Activated B cell treated with CpG ODN at 0.5 μM for 24 hours (primary cell): ENCODE data around the gene ARIH1. TPM values are rescaled to one million over a fixed set of nuclear protein-coding genes. Genes with fewer than 3 reads are reported as not detected.

Source experiments
- ATAC-seq: fragments of 200-7000 bp; cut with Tn5 transposase; one replicate; pipeline ENCODE4 v1.10.0; 2021; ENCODE audit warnings: low read depth, mild to moderate bottlenecking, moderate library complexity
- CTCF ChIA-PET: fragments of 350-600 bp; sonication (Branson Sonifier 250); formaldehyde crosslinking; loops from one replicate; lab custom pipeline; 2021; ENCODE audit warnings: antibody characterized with exemption; lab: Charles Lee
- POLR2A ChIA-PET: fragments of 350-600 bp; sonication (Branson Sonifier 250); formaldehyde crosslinking; loops from one replicate; lab custom pipeline; 2021; ENCODE audit warnings: antibody characterized with exemption; lab: Charles Lee
- DNase-seq: peaks from one replicate; pipeline ENCODE4 v3.0.0; 2022
- H3K27ac Mint-ChIP-seq: one replicate; pipeline ENCODE4 v1.8.0; 2020; ENCODE audit warnings: mixed read lengths
- H3K27me3 Mint-ChIP-seq: one replicate; pipeline ENCODE4 v1.8.0; 2021; ENCODE audit warnings: mixed read lengths
- H3K36me3 Mint-ChIP-seq: one replicate; pipeline ENCODE4 v1.8.0; 2021; ENCODE audit warnings: low read depth, mixed read lengths
- H3K4me1 Mint-ChIP-seq: one replicate; pipeline ENCODE4 v1.8.0; 2021; ENCODE audit warnings: mixed read lengths
- H3K4me3 Mint-ChIP-seq: one replicate; pipeline ENCODE4 v1.8.0; 2020; ENCODE audit warnings: mild to moderate bottlenecking, mixed read lengths
- H3K9me3 Mint-ChIP-seq: one replicate; pipeline ENCODE4 v1.8.0; 2020; ENCODE audit warnings: mixed read lengths
- intact Hi-C: fragments of 100-400 bp; cut with micrococcal nuclease; formaldehyde crosslinking; loops from one replicate; pipeline ENCODE4 v1.15.1; 2024
- total RNA-seq: library from RNA; stranded (reverse); gene quantifications from 2 replicates; pipeline ENCODE4 v1.2.3, GENCODE V29; 2022
- TF ChIP-seq, protein P1 (sequence below): fragments of 200-600 bp; IDR thresholded peaks from one replicate; pipeline ENCODE4 v1.8.0; 2022; ENCODE audit warnings: antibody characterized with exemption, mild to moderate bottlenecking

Gene ARIH1
- total RNA-seq, 1 donor from 2014 or later, result 159 TPM

DNA sequence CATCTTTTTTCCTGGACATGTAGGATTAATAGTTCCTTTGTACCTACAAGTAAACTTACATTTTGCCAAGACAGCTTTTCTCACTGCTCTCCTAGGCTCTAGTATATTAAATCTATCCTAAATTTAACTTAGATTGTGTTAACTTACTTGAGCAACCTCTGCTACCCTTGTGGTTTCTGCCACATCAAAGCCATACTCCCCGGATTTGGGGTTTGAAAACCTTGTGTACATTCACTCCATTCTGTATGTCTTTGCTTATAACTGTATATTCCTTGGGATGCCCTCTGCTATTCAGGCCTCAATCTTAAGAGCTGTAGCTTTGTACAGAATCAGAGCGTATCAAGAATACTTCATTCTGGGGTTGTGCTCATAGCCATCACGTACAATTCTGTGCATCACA lies 60.4 kb downstream of the ARIH1 start:
- ChIA-PET POLR2A (no interaction called here), CTCF (interaction anchor here (1.2 to 2.2 kb wide), 2 partner anchors 70 to 222 kb away, joined by 3 to 20 read pairs; no protein-coding TSS in a partner anchor)
- Mint-ChIP-seq H3K36me3 (peaks cover 13% of the 10 kb centered on the region), H3K27me3 (no peaks in the 10 kb centered on the region), H3K27ac (no peak overlapping the region), H3K9me3 (peaks cover 4% of the 10 kb centered on the region), H3K4me1 (peaks cover 10% of the 10 kb centered on the region), H3K4me3 (no peak overlapping the region)
- TF ChIP-seq, protein P1, sequence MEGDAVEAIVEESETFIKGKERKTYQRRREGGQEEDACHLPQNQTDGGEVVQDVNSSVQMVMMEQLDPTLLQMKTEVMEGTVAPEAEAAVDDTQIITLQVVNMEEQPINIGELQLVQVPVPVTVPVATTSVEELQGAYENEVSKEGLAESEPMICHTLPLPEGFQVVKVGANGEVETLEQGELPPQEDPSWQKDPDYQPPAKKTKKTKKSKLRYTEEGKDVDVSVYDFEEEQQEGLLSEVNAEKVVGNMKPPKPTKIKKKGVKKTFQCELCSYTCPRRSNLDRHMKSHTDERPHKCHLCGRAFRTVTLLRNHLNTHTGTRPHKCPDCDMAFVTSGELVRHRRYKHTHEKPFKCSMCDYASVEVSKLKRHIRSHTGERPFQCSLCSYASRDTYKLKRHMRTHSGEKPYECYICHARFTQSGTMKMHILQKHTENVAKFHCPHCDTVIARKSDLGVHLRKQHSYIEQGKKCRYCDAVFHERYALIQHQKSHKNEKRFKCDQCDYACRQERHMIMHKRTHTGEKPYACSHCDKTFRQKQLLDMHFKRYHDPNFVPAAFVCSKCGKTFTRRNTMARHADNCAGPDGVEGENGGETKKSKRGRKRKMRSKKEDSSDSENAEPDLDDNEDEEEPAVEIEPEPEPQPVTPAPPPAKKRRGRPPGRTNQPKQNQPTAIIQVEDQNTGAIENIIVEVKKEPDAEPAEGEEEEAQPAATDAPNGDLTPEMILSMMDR, result no peak
- intact Hi-C loops, result loop anchor here (5.0 kb wide), 1 partner anchor 157 kb away; the partner anchor contains the start of gene HEXA
- DNase-seq (no peak), ATAC-seq (no peak)

DNA sequence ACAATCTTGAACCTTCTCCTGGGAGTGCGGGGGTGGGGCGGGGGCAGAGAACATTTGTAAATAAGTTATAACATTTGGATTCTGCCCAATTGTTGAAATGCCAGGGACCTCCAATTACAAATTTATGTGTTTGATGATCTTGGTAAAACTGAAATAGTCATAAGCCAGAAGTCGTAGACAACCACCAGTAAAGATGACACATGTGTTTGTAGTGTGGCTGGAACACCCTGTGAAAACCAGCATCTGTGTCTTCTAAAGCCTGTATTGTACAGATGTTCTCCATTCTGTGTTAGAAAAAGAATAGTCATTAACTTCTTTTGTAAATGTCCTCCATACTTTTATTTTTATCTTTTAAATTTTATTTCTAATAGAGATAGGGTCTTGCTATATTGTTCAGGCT lies 61.8 kb downstream of the ARIH1 start:
- ATAC-seq (no peak), DNase-seq (no peak)
- H3K36me3 Mint-ChIP-seq, result peaks cover 21% of the 10 kb centered on the region
- peaks cover 10% of the 10 kb centered on the region for H3K4me1 Mint-ChIP-seq
- no peaks in the 10 kb centered on the region for H3K27me3 Mint-ChIP-seq
- peaks cover 9% of the 10 kb centered on the region for H3K9me3 Mint-ChIP-seq
- POLR2A ChIA-PET, result no interaction called here
- H3K27ac Mint-ChIP-seq, result no peak overlapping the region
- intact Hi-C loops, result no loop called here
- no peak overlapping the region for H3K4me3 Mint-ChIP-seq
- TF ChIP-seq, protein P1, result no peak
- CTCF ChIA-PET, result no interaction called here

DNA sequence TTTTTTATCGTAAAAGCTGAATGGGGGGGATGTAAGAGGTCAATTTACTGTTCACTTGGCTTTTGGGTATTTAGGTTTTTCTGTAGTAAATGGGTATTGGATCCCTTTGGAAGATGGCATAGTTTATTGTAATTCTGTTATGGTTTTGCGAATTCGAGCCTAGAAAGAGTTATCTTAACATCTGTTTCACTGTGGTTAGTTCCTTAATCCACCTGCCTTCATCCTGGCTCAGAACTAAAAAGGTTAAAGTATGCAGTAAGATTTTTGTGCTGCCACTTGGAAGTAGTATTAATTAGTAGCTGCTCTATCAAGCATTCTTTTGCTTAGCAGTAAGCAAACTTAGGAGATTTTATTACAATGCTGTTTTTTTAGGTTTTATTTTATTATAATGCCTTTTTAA lies 62.4 kb downstream of the ARIH1 start:
- ChIA-PET CTCF (no interaction called here), POLR2A (no interaction called here)
- no peak for DNase-seq
- intact Hi-C loops, result no loop called here
- no peak overlapping the region for H3K27ac Mint-ChIP-seq
- no peak overlapping the region for H3K4me3 Mint-ChIP-seq
- peaks cover 10% of the 10 kb centered on the region for H3K4me1 Mint-ChIP-seq
- no peaks in the 10 kb centered on the region for H3K27me3 Mint-ChIP-seq
- H3K9me3 Mint-ChIP-seq, result peaks cover 11% of the 10 kb centered on the region
- peaks cover 27% of the 10 kb centered on the region for H3K36me3 Mint-ChIP-seq
- ATAC-seq, result no peak
- TF ChIP-seq, protein P1, result no peak

DNA sequence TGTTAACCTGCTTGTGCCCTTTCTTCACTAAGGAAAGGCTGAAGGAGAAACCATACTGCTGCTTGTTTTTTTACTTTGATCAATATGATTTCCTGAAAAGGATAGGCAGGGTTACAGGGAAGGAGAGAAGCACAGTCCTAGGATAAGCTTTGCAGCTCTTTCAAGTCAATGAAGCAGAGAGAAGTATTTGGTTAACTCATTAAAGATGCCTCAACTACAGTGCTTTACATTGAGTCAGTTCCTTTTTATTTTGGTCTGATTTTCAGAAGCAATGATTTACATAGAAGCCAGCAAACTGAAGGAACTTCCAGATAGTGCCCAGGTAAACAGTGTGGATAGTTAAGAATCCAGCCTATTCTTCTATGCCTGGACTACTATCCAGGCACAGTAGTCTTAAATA lies 64.8 kb downstream of the ARIH1 start:
- H3K27me3 Mint-ChIP-seq, result no peaks in the 10 kb centered on the region
- H3K4me3 Mint-ChIP-seq, result no peak overlapping the region
- peaks cover 10% of the 10 kb centered on the region for H3K4me1 Mint-ChIP-seq
- CTCF ChIA-PET, result no interaction called here
- H3K36me3 Mint-ChIP-seq, result peaks cover 33% of the 10 kb centered on the region
- intact Hi-C loops, result no loop called here
- H3K9me3 Mint-ChIP-seq, result peaks cover 11% of the 10 kb centered on the region
- H3K27ac Mint-ChIP-seq, result no peak overlapping the region
- ATAC-seq (no peak), DNase-seq (no peak)
- POLR2A ChIA-PET, result no interaction called here
- TF ChIP-seq, protein P1, result no peak

DNA sequence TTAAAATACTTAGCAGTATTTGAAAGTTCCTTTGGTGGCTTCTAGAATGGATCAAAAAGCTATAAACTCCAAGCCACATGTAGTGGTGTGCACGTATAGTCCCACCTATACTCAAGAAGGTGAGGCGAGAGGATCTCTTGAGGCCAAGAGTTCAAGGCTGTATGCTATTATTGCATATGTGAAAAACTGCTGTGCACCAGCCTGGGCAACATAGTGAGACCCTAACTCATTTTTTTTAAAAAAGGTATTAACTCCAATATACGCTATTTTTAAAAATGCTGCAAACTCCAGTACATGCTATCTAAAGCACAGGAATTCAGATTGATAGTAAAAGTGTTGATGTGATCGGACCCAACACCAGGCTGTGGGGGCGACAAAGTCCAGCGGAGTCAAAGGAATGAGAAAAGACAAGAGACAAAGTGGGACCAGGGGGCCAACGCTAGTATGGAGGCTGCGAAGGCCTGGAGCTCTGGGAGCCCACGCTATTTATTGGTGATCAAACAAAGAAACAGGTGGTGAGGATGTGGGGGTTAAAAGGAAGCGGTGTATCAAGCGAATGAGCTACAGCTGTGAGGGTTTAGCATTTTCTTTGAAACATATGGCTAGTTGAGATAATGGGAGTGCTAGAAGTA lies 66.6 kb downstream of the ARIH1 start:
- Mint-ChIP-seq H3K36me3 (peaks cover 42% of the 10 kb centered on the region), H3K27me3 (no peaks in the 10 kb centered on the region), H3K4me1 (peaks cover 8% of the 10 kb centered on the region), H3K9me3 (peaks cover 11% of the 10 kb centered on the region), H3K27ac (no peak overlapping the region), H3K4me3 (no peak overlapping the region)
- ChIA-PET CTCF (no interaction called here), POLR2A (no interaction called here)
- no peak for DNase-seq
- TF ChIP-seq, protein P1, result no peak
- intact Hi-C loops, result no loop called here
- ATAC-seq, result no peak
